Frontal cortex (tissue), 4 donors: ENCODE data around the gene ABHD12. TPM values are rescaled to one million over a fixed set of nuclear protein-coding genes. Genes with fewer than 3 reads are reported as not detected.

Source experiments
- DNase-seq, 2 donors: peaks; one replicate each; pipeline ENCODE4 v3.0.0; 2012; ENCODE audit warnings: low spot score in 2 of 2
- FAIRE-seq: peaks from 2 replicates; lab custom pipeline; 2012; peaks lifted over from hg19 to GRCh38; lab: Jason Lieb, UNC
- small RNA-seq: library from RNA; depleted of rRNA; stranded (forward); fragments of <200 nt; gene quantifications from one replicate; pipeline ENCODE3, GENCODE V24; 2014
- total RNA-seq: library from RNA; depleted of rRNA; stranded (reverse); fragments of >200 nt; gene quantifications from one replicate; pipeline ENCODE4 v1.2.3, GENCODE V29; 2014
- donor health status: control.
- donor health status: control.
- donor health status: control.

The ABHD12 gene
- total RNA-seq, 1 donor from 2014 or later: 42.8 TPM

DNA sequence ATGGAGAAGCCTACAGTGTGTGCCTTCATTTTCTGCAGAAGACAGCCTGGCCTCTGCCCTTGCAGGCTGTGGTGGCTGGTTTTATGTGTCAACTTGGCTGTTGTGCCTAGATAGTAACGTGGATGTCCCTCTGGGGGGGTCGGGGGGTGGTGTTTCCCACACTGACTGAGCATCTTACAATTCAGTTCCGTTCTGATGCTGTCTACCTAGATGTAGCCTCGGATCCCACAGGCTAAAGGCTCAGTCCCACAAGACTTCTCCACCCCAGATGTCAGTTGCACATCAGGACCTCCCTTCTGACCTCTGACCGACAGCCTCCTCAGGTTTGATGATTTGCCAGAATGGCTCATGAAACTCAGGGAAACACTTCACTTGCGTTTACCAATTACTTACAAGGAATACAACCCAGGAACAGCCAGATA lies 138.4 kb downstream of the ABHD12 start:
- DNase-seq (no peak), FAIRE-seq (no peak)

GRCh38 chr20:25251558-25251957 lies 139.1 kb downstream of the ABHD12 start:
- FAIRE-seq (no peak), DNase-seq (no peak)

DNA sequence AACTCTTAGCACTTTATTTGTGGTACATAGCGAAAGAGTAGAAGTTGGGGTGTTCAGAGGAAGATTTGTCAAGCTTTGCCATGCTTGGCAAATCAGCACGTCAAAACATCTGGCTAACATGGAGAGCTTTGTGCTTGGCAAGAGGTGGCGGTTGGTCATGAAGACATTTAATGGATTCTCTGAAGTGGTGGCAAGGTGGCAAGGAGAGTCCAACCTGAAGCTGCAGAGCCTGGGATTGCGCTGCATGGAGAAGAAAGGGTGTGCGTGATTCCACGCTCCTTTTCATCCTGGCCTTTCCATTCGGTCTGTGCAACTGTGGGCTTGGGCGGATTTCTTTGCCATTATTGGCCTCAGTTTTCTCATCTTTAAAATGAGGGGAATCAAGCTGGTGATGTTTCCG lies 139.6 kb downstream of the ABHD12 start:
- FAIRE-seq: no peak
- DNase-seq: no peak

- DNase-seq: no peak
Measured at GRCh38 chr20:25250508-25250907, 140.1 kb downstream of the ABHD12 start.

More at GRCh38 chr20:25250508-25250907, 140.1 kb downstream of the ABHD12 start:
- FAIRE-seq: no peak

Small RNAs within 50 kb of the gene (small RNA-seq; reads per million reads assigned to genes)
- gene AL121772.2: not detected

Other genes starting within 250 kb of the ABHD12 start
- 48.5 TPM for gene ENTPD6, start 195.1 kb downstream of the ABHD12 start, total RNA-seq
- 66.0 TPM for gene PYGB, start 142.8 kb downstream of the ABHD12 start, total RNA-seq
- gene GINS1, start 16.8 kb upstream of the ABHD12 start, total RNA-seq: 9.8 TPM
- gene NINL, start 194.7 kb upstream of the ABHD12 start, total RNA-seq: 20.0 TPM
- 6.5 TPM for gene NANP, start 233.2 kb upstream of the ABHD12 start, total RNA-seq